Suprapubic skin (tissue), 4 donors: ENCODE data around the gene SKA3.
"Not testable (repeated sequence)": the region's sequence is repeated elsewhere in the genome, so short reads cannot be mapped to it uniquely, and the experiment has no call there.

Experiments
- CTCF ChIP-seq, 2 donors: fragments of 200-600 bp in 1 of 2; fragments of 450-650 bp in 1 of 2; sonication (generic) in 1 of 2; IDR thresholded peaks; one replicate each; pipeline ENCODE4 v1.5.1; 2016 to 2019; ENCODE audit warnings: antibody characterized with exemption in 2 of 2, mild to moderate bottlenecking in 1 of 2, moderate library complexity in 1 of 2
- EP300 ChIP-seq: sonication (generic); formaldehyde crosslinking; IDR thresholded peaks from one replicate; pipeline ENCODE4 v1.6.1; 2017; ENCODE audit warnings: antibody characterized with exemption
- POLR2AphosphoS5 ChIP-seq, 3 donors: sonication (generic); formaldehyde crosslinking; IDR thresholded peaks; one replicate each; pipeline ENCODE4 v1.6.1; 2017; ENCODE audit warnings: antibody characterized with exemption in 3 of 3

- TF ChIP-seq CTCF (IDR thresholded peaks at IDR 0.05); POLR2AphosphoS5 (IDR thresholded peaks at IDR 0.05); EP300: not testable (repeated sequence)
Measured at GRCh38 chr13:21173767-21174166, 2.6 kb downstream of the SKA3 start.
